Activated CD8-positive, alpha-beta memory T cell treated with anti-CD3 and anti-CD28 coated beads, Interleukin-2, amount 50 U/mL, for 1 hour (primary cell): ENCODE results near the gene XIAP.
A peak's percentile ranks its signal among the peaks of the same experiment; 100 is the strongest.
"Not testable (repeated sequence)": the region's sequence is repeated elsewhere in the genome, so short reads cannot be mapped to it uniquely, and the experiment has no call there.

Source experiments
- DNase-seq: peaks from one replicate; pipeline ENCODE4 v3.0.0-alpha.2; 2020; ENCODE audit errors: extremely low read depth

Gene XIAP

DNA sequence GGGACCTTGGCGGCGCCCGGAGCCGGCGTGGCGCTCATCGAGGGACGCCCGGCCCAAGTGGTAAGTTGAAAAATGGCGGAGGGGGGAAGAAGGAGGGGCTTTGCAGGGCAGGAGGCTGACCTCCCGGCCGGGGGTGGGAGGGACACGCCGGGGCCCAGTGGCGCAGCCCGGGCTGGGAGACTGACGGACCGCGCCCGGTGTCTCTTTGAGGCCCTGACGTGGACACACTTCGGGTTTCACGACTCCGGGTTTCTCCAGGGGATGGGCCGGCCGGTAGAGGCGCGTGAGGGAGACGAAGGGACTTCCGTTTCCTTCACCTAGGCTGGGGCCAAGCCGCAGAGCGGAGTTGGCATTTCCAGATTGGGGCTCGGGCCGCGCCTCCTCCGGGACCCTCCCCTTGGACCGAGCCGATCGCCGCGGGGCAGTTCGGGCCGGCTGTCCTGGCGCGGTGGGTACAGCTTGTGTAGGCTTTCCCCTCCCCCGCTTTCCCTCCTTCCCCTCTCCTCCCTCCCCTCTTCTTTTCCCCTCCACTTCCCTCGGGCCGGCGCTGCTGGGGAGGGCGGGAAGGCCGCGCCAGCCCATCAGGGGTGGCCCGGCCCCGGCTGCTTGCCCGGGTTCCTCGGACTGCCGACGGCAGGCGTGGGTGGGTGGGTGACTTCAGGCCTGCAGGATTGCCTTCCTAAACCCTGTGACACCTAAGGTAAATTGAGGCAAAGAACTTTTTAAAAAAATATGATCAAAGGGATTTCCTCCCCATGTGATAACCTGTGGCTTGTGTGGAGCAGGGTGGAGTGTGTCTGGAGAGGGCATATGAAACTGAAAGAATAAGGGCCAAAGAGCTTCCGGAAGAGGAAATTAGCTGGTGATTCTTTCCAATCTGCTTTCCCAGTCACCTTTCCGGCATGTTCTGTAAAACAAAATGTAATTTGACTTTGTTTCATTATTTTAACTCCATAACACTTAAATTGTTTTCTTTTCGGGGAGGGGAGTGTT, at the start of gene XIAP:
XIAP (plus strand) TSS at position 208 of the 993 bp plus-strand sequence. CDS start 25,610 bp downstream, outside the sequence.
- peak; percentile 18 for DNase-seq

DNA sequence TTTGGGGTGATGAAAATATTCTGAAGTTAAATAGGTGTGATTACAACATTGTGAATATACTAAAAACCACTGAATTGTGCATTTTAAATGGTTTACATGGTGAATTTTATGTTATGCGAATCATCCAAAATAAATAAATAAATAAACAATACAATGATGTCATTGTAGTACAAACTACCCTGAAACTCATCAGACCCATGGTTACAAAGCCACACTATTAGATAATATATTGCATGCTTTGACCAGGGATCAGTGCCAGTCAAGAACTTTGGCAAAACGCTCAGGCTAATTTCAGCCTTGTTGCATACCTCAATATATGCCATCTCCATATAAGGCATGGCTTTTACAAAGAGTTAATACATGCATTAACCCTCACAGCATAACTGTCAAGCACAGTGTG, 45.5 kb upstream of the XIAP start:
- DNase-seq, result no peak

- not testable (repeated sequence) for DNase-seq
Measured at GRCh38 chrX:123814934-123815394, 44.9 kb upstream of the XIAP start.

- no peak for DNase-seq
Measured at GRCh38 chrX:123817288-123817894, 42.5 kb upstream of the XIAP start.

DNA sequence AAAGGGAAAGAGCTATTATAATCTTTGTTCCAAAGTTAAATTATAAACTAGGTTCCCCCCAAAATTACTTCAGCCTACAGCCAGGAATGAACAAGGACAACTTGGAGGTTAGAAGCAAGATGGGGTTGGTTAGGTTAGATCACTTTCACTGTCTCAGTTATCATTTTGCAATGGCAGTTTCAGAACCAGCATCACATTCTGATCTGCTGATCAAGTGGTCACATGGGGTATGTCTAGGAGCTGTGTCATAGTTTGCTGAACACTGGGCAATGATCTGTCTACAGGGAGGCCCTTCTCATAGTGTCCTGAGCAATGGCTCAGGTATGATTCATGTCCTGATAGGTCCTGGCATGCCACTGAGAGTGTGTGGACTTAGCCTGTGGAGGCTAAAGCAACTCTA, 41.6 kb upstream of the XIAP start:
- no peak for DNase-seq

DNA sequence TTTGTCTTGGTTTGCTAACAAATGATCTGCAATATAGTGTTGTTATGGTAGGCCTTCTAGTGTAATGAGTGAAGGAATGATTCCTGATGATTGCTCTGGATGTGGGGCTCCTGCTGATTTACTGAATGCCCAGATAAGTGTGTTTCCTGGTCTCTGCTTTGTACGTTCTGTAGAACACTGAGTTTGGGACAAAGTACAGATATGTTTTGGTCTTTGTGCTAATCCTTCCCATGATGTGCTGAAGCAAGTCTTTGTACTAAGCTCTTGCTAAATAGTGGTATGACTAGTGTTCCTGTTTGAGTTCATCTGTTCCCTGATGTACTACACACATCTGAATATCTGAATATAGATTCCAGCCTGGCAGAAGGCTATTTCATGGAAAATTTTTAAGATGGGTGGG, 36.9 kb upstream of the XIAP start:
- DNase-seq, result no peak

DNA sequence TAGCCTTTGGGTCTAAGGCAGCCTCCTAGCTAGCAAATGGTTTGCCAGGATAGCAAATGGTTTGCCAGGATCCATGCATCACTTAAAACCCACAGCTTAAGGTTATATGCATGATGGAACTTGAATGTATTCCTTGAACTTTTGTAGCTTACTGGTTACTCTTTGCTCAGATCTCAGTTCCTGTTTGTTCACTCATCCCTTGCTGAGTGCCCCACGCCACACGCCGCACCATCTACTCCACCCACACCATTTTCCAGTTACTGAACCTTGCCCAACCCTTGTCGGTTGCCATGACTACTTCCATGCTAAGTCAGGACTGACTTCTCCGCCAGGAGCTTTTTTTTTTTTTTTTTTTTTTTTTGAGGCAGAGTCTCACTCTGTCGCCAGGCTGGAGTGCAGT, 29.5 kb upstream of the XIAP start:
- DNase-seq, result no peak

GRCh38 chrX:123833387-123833786, 26.5 kb upstream of the XIAP start:
- DNase-seq, result no peak

DNA sequence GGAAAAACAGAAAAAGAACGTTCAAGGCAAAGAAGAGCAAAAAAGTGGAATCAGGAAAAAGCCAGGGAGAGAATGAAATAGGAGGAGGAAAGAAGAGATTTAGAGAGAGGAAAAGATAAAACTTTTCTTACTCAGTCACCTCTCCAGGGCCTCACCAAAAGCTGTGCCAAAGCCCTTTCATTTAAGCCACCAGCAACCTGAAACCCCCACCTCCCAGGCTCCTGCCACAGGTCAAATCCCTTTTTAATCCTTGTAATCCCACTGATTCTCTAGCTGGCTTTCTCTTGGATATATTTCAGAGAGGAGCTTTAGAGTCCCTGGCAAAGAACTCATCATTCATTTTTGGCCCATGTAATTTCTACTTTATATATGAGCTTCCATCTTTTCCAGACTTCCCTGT, 25.7 kb upstream of the XIAP start:
- no peak for DNase-seq

GRCh38 chrX:123835661-123836371, 24.0 kb upstream of the XIAP start:
- DNase-seq, result no peak

GRCh38 chrX:123845129-123845528, 14.7 kb upstream of the XIAP start:
- DNase-seq, result not testable (repeated sequence)

GRCh38 chrX:123846577-123847038, 13.2 kb upstream of the XIAP start:
- DNase-seq, result no peak

DNA sequence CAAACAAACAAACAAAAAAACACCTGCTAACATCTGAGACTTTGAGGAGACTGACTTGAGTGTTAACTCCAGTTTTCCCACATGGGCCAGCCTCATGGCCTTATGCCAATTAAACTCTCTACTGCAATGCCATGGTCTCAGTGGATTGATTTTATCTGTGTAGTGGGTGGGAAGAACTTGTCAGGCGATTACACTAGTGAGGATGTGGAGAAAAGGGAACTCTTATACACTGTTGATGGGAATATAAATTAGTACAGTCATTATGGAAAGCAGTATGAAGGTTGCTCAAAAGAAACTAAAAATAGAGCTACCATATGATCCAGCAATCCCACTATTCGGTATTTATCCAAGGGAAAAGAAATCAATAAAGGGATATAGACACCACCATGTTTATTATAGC, 12.8 kb upstream of the XIAP start:
- no peak for DNase-seq

GRCh38 chrX:123849096-123849495, 10.8 kb upstream of the XIAP start:
- no peak for DNase-seq

DNA sequence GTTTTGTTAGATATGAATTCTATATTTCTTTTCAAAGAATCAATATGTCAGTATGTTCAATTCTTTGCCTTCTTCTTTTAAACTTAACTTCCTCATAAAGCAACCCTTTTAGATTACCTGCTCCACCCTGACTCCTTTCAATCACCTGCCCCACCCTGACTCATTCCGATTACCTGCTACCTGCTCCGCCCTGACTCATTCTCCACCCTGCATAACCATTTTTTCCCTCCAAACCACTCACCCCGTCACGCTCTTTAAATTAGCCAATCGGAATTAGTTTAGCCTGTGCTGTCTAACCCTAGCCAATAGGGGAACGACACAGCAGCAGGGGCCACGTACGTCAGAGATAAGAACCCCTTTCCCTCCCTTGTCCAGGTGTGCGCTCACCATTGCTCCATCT, 9.9 kb upstream of the XIAP start:
- DNase-seq, result not testable (repeated sequence)

DNA sequence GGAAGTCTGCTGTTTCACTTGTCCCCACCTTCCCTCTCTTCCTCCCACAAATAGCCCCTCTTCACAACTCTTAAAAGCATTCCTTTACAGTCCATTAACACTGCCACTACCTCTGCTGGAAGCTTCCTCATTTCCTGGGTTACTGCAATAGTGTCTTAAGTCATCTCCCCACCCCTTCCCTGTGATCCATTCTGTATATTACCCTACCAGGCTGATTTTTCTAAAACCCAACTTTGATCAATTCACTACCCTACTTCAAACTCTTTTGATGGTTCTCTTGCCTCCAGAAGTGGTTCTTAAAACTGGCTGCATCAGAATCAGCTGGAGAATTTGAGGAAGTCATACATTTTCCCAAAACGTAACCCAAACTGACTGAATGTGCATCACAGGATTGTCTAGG, 8.8 kb upstream of the XIAP start:
- no peak for DNase-seq

GRCh38 chrX:123854329-123854728, 5.5 kb upstream of the XIAP start:
- DNase-seq, result no peak

DNA sequence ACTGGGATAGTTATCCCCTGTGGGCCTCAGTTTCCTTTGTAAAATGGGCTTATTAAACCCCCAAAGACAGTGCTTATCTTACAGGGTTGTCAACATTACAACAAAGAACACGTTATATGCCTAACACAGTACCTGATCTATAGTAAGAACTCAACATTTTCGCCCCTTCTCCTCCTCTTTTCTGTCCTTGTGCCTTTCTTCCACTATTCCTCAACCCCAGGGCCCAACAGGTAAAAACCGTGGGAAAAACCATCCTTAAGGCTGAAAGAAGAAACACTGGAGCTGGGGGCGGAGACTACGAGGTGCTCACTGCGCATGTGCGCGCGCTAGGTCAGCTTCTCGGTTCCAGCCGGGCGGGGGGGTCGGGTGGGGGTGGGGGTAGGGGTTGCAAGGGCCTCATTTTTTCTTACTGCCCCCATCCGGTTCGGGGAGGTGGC, 426 bp upstream of the XIAP start:
- DNase-seq, result no peak

GRCh38 chrX:123860983-123861382, 1.1 kb downstream of the XIAP start:
- DNase-seq, result no peak

DNA sequence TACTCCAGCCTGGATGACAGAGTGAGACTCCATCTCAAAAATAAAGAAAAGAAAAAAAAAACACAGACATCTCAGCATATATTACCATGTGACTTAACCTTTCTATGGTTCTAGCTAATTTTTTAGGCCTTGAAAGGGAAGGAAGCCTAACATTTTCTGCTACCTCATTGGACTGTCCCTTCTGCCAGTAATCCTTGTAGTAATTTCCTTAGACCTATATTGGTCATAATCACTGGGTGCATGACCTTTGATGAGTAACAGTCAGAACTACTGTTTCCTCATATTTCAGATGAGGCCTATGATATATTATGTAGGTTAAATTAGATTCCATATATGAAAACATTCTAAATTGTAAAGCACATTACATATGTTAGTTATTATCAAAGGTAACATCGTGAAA, 9.6 kb downstream of the XIAP start:
- DNase-seq, result no peak

GRCh38 chrX:123871309-123871708, 11.5 kb downstream of the XIAP start:
- no peak for DNase-seq

- no peak for DNase-seq
Measured at GRCh38 chrX:123873956-123874355, 14.1 kb downstream of the XIAP start.
